GM19238 (cell line): ENCODE results near the gene MTARC2.

Experiments used
- DNase-seq: peaks from one replicate; pipeline ENCODE4 v3.0.0; 2011; ENCODE audit warnings: low spot score; ENCODE audit not compliant: insufficient read length

The MTARC2 gene

DNA sequence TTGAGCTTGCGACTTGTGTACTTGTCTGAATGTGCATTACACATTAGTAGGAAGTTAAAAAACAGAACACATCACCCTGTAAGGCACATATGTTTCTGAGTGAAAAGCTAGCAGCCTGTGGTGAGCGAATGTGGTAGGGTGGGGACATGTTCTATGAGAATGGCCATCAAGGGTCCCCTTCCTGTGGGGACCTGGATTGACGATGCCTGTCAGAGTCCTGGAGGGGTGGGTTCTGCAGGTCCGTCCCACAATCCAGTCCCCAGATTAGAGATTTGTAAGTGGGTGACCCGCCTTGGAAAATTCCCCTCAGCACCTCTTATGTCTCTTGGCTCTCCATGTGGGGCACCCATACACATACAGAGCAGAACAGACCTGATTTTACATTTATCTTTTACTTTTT lies 78.6 kb downstream of the MTARC2 start:
- DNase-seq = no peak

DNA sequence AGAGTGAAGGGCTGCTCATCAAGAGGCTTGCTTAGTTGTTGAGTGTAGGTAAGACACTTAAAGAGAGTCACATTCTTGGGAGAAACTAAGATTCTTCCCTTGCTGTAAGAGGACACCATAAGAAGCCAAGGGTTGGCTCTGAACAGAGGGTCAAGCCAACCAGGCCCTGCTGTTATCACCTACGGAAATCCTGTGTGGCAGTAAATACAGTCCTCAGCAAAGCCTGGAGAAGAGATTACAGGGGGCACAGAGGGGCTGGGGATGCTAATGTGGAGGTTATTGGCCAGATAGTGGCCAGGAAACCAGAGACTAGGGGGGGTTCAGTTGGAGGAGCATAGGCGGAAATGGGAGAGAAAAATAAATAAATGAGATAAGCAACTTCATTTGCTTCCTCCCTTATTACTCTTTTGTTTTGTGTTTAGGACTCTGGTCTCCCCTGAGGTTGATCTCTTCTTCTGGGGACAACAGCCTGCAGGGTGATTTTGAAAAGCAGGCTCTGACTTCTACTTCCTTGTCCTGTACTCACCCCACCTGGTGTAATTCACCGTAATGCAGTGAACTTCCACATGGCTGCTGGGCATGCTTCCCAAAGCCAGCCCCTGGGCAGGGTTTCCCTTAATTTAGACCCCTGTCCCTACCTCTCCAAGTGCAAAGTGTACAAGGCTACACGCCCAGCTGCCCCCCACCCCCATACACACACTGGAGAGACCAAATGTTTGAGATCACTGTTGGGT lies 79.5 kb downstream of the MTARC2 start:
- no peak for DNase-seq

DNA sequence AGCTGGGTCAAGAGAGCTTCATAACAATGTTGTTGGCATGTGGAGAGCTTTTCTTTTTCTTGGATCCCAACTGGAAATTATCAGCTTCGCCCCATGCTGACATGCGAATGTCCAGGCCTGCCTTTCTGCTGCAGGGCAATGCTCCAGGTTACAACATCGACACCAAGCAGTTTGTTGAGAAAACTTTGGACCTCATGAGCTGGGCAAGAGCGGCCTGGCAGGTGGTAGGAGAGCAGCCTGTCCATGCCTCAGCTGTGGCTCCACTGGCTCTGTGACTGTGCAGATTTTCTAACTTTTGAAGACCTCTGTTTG lies 80.0 kb downstream of the MTARC2 start:
- no peak for DNase-seq

DNA sequence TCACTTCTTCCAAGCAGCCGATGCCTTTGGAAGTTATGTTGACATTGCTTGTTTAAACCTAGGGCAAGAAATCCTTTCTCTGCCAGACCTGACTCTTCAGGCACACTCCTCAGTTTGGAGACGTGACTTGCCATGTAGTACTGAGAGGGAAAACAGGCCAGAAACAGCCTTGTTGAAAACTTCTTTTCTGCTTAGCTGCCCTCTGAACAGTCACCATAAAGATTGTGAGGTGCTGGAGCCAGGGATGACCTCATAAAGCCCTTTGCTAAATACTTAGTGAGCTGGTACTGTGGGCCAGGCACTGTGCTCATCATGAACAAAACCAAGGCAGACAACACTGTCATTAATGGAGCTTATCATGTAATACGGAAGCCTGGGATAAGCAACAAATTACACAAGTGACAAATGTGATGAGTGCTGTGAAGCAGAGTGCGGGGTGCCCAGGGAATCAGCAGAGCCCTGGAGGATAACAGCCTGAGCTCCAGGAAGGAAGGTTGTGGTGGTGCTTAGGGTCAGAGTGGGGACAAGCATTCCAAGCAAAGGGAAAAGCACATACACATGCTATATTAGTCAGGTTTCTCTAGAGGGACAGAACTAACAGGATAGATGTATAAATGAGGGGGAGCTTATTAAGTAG lies 80.9 kb downstream of the MTARC2 start:
- DNase-seq = no peak

DNA sequence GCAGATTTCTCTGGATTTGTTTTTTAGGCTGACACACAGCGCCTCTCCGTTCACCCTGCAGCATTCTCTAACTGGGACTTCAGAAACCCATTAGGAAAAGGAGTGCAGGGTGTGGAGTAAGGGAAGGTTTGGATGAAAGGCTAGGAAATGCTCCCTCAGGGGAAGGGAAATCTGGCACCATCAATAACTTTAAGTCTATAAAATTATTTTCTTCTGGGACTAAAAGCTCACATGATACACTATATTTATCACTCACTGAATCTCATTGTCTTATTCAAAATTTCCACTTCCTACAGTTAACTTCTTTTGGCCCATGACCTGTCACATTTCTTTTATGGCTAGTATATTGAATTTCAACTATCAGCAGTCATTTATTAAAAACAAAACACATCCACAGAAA lies 85.3 kb downstream of the MTARC2 start:
- no peak for DNase-seq
